HL-60 (cell line): ENCODE measurements around the gene PTPRK.

Experiments
- CTCF ChIP-seq: IDR thresholded peaks from one replicate; pipeline ENCODE4 v1.5.1; 2011; ENCODE audit warnings: low read length, control low read depth, inconsistent platforms; ENCODE audit not compliant: insufficient read depth
- POLR2AphosphoS5 ChIP-seq: IDR thresholded peaks from 2 replicates; pipeline ENCODE4 v1.6.1; 2012; ENCODE audit warnings: low read depth

GRCh38 chr6:127992144-127992543, 528.3 kb downstream of the PTPRK start:
- TF ChIP-seq CTCF, result no peak
- no peak for TF ChIP-seq POLR2AphosphoS5
